HepG2 (cell line): ENCODE results near the gene UBXN1. TPM values are rescaled to one million over a fixed set of nuclear protein-coding genes. Genes with fewer than 3 reads are reported as not detected.

Experiments
- HIVEP1 ChIP-seq: sonication (generic); formaldehyde crosslinking; IDR thresholded peaks from 2 replicates; pipeline ENCODE4 v1.4.0; 2020; ENCODE audit warnings: mild to moderate bottlenecking, missing genetic modification reagents
- NAIF1 ChIP-seq: sonication (generic); formaldehyde crosslinking; IDR thresholded peaks from 2 replicates; pipeline ENCODE4 v1.5.0; 2020; ENCODE audit warnings: mild to moderate bottlenecking, missing genetic modification reagents, borderline replicate concordance
- NFE2L2 ChIP-seq: fragments of 150-350 bp; IDR thresholded peaks from 2 replicates; pipeline ENCODE4 v1.6.1; 2014; ENCODE audit warnings: low read length
- ONECUT2 ChIP-seq: sonication (generic); formaldehyde crosslinking; IDR thresholded peaks from 2 replicates; pipeline ENCODE4 v1.4.0; 2020; ENCODE audit warnings: missing genetic modification reagents
- RFXAP ChIP-seq: sonication (generic); formaldehyde crosslinking; IDR thresholded peaks from 2 replicates; pipeline ENCODE4 v1.4.0; 2020; ENCODE audit warnings: missing genetic modification reagents, borderline replicate concordance
- YEATS2 ChIP-seq: sonication (generic); formaldehyde crosslinking; IDR thresholded peaks from 2 replicates; pipeline ENCODE4 v1.4.0; 2020; ENCODE audit warnings: missing genetic modification reagents, borderline replicate concordance
- ZEB1 ChIP-seq: IDR thresholded peaks from 2 replicates; pipeline ENCODE4 v1.6.1; 2012; ENCODE audit warnings: mild to moderate bottlenecking, low read depth, inconsistent platforms; ENCODE audit not compliant: insufficient replicate concordance
- ZNF263 ChIP-seq: sonication (generic); formaldehyde crosslinking; IDR thresholded peaks from 2 replicates; pipeline ENCODE4 v1.4.0; 2020; ENCODE audit warnings: missing genetic modification reagents
- ZNF331 ChIP-seq: sonication (generic); formaldehyde crosslinking; IDR thresholded peaks from 2 replicates; pipeline ENCODE4 v1.4.0; 2020; ENCODE audit warnings: missing genetic modification reagents
- ZNF570 ChIP-seq: sonication (generic); formaldehyde crosslinking; IDR thresholded peaks from 2 replicates; pipeline ENCODE4 v1.4.0; 2020; ENCODE audit warnings: mild to moderate bottlenecking, missing genetic modification reagents, borderline replicate concordance
- ZNF841 ChIP-seq: sonication (generic); formaldehyde crosslinking; IDR thresholded peaks from 2 replicates; pipeline ENCODE4 v1.8.1; 2023; ENCODE audit warnings: missing genetic modification reagents, borderline replicate concordance
- polyA plus RNA-seq, 8 experiments: library from polyadenylated mRNA; depleted of rRNA in 3 of 8; stranded (reverse) in 7 of 8; unstranded in 1 of 8; fragments of >200 nt; fragmentation: Illumina TruSeq in 4 of 8; extraction: Trizol in 4 of 8; gene quantifications; 2 replicates each; pipeline versions ENCODE4 v1.2.1 to v1.2.3, GENCODE V29; 2011 to 2016; ENCODE audit warnings: low read depth in 4 of 8, missing spikeins in 1 of 8, mixed read lengths in 1 of 8; ENCODE audit not compliant: insufficient read depth in 1 of 8
- total RNA-seq, 5 experiments: library from RNA; depleted of rRNA; stranded (reverse); fragments of >200 nt; fragmentation: Illumina TruSeq; extraction: Trizol; gene quantifications; 2 replicates each; pipeline ENCODE4 v1.2.3, GENCODE V29; 2016; ENCODE audit warnings: low read depth in 1 of 5
- TF ChIP-seq, protein P1 (sequence below): IDR thresholded peaks from 2 replicates; pipeline ENCODE4 v1.6.1; 2012; ENCODE audit warnings: inconsistent platforms
- TF ChIP-seq, protein P2 (sequence below): sonication (generic); formaldehyde crosslinking; IDR thresholded peaks from 2 replicates; pipeline ENCODE4 v1.4.0; 2020; ENCODE audit warnings: mild to moderate bottlenecking, missing genetic modification reagents
- TF ChIP-seq, protein P3 (sequence below): sonication (generic); formaldehyde crosslinking; IDR thresholded peaks from 2 replicates; pipeline ENCODE4 v1.4.0; 2020; ENCODE audit warnings: missing genetic modification reagents
- TF ChIP-seq, protein P4 (sequence below): sonication (generic); formaldehyde crosslinking; IDR thresholded peaks from 2 replicates; pipeline ENCODE4 v1.5.0; 2020; ENCODE audit warnings: missing genetic modification reagents
- TF ChIP-seq, protein P5 (sequence below), 2 experiments: IDR thresholded peaks; 2 replicates each; pipeline ENCODE4 v1.6.1; 2011 to 2012; ENCODE audit warnings: low read length in 2 of 2, borderline replicate concordance in 1 of 2, low read depth in 1 of 2, mild to moderate bottlenecking in 1 of 2, moderate library complexity in 1 of 2
- TF ChIP-seq, protein P6 (sequence below): sonication (generic); formaldehyde crosslinking; IDR thresholded peaks from 2 replicates; pipeline ENCODE4 v1.5.1; 2020; ENCODE audit warnings: missing genetic modification reagents, mild to moderate bottlenecking, borderline replicate concordance

UBXN1 gene
- total and polyA plus RNA-seq, 2 of the 13 experiments (the other 11 are each of a cell fraction or from before 2014, with no cell fraction given) = 47.5 to 52.4 TPM

DNA sequence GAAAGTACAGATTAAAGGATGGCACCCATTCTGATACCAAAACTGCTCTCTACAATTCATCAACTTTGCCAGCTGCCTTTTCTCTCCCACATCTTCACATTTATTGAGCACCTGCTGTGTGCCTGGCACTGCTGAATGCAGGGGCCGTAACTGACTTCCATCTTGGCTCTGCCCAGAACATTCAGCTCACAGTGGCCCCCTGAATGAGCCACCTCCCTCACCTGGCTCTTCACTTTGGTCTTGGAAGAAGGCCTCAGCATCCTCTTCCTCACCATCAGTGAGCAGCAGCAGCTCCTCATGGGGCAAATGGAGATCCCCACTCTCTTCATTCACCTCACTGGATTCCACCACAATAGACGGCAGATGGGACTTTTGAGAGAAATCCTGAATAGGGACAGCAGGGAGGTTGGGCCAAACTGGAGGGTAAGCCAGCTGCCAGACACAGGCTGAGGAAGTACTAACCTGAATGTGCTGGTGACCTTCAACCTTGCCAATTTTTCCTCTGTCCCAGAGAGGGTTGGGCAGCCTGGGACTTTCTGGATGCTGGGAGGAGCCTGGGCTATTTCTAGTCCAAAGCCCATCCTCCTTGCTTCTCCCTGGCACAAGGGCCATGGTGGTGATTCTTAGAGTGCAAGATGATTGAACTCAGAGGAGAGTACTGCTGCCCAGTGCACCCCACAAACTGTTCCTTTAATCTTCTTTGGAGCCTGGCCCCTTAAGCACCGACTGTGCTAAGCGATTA, 9.3 kb downstream of the UBXN1 start (continued):
- TF ChIP-seq, protein P1, sequence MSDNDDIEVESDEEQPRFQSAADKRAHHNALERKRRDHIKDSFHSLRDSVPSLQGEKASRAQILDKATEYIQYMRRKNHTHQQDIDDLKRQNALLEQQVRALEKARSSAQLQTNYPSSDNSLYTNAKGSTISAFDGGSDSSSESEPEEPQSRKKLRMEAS = 0 out of 2 replicates have a peak, but pooled peaks have one; percentile 10
- TF ChIP-seq NAIF1 (no peak), ZNF331 (CRISPR knock-in tag) (no peak), RFXAP (CRISPR knock-in tag) (no peak), ZNF570 (CRISPR knock-in tag) (no peak), NFE2L2 (no peak), HIVEP1 (no peak), ZNF841 (CRISPR knock-in tag) (no peak), YEATS2 (no peak), ONECUT2 (no peak), ZNF263 (0 out of 2 replicates have a peak, but pooled peaks have one; percentile 24), ZEB1 (no peak)
- TF ChIP-seq, protein P2, sequence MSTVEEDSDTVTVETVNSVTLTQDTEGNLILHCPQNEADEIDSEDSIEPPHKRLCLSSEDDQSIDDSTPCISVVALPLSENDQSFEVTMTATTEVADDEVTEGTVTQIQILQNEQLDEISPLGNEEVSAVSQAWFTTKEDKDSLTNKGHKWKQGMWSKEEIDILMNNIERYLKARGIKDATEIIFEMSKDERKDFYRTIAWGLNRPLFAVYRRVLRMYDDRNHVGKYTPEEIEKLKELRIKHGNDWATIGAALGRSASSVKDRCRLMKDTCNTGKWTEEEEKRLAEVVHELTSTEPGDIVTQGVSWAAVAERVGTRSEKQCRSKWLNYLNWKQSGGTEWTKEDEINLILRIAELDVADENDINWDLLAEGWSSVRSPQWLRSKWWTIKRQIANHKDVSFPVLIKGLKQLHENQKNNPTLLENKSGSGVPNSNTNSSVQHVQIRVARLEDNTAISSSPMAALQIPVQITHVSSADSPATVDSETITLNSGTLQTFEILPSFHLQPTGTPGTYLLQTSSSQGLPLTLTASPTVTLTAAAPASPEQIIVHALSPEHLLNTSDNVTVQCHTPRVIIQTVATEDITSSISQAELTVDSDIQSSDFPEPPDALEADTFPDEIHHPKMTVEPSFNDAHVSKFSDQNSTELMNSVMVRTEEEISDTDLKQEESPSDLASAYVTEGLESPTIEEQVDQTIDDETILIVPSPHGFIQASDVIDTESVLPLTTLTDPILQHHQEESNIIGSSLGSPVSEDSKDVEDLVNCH (CRISPR knock-in tag) = no peak
- TF ChIP-seq, protein P3, sequence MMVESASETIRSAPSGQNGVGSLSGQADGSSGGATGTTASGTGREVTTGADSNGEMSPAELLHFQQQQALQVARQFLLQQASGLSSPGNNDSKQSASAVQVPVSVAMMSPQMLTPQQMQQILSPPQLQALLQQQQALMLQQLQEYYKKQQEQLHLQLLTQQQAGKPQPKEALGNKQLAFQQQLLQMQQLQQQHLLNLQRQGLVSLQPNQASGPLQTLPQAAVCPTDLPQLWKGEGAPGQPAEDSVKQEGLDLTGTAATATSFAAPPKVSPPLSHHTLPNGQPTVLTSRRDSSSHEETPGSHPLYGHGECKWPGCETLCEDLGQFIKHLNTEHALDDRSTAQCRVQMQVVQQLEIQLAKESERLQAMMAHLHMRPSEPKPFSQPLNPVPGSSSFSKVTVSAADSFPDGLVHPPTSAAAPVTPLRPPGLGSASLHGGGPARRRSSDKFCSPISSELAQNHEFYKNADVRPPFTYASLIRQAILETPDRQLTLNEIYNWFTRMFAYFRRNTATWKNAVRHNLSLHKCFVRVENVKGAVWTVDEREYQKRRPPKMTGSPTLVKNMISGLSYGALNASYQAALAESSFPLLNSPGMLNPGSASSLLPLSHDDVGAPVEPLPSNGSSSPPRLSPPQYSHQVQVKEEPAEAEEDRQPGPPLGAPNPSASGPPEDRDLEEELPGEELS (CRISPR knock-in tag) = no peak
- TF ChIP-seq, protein P4, sequence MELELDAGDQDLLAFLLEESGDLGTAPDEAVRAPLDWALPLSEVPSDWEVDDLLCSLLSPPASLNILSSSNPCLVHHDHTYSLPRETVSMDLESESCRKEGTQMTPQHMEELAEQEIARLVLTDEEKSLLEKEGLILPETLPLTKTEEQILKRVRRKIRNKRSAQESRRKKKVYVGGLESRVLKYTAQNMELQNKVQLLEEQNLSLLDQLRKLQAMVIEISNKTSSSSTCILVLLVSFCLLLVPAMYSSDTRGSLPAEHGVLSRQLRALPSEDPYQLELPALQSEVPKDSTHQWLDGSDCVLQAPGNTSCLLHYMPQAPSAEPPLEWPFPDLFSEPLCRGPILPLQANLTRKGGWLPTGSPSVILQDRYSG = no peak
- TF ChIP-seq, protein P5, sequence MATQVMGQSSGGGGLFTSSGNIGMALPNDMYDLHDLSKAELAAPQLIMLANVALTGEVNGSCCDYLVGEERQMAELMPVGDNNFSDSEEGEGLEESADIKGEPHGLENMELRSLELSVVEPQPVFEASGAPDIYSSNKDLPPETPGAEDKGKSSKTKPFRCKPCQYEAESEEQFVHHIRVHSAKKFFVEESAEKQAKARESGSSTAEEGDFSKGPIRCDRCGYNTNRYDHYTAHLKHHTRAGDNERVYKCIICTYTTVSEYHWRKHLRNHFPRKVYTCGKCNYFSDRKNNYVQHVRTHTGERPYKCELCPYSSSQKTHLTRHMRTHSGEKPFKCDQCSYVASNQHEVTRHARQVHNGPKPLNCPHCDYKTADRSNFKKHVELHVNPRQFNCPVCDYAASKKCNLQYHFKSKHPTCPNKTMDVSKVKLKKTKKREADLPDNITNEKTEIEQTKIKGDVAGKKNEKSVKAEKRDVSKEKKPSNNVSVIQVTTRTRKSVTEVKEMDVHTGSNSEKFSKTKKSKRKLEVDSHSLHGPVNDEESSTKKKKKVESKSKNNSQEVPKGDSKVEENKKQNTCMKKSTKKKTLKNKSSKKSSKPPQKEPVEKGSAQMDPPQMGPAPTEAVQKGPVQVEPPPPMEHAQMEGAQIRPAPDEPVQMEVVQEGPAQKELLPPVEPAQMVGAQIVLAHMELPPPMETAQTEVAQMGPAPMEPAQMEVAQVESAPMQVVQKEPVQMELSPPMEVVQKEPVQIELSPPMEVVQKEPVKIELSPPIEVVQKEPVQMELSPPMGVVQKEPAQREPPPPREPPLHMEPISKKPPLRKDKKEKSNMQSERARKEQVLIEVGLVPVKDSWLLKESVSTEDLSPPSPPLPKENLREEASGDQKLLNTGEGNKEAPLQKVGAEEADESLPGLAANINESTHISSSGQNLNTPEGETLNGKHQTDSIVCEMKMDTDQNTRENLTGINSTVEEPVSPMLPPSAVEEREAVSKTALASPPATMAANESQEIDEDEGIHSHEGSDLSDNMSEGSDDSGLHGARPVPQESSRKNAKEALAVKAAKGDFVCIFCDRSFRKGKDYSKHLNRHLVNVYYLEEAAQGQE (IDR thresholded peaks at IDR 0.05; ENCODE audit: borderline replicate concordance in 1 of 2, low read depth in 1 of 2, low read length in 2 of 2) = no peak
- TF ChIP-seq, protein P6, sequence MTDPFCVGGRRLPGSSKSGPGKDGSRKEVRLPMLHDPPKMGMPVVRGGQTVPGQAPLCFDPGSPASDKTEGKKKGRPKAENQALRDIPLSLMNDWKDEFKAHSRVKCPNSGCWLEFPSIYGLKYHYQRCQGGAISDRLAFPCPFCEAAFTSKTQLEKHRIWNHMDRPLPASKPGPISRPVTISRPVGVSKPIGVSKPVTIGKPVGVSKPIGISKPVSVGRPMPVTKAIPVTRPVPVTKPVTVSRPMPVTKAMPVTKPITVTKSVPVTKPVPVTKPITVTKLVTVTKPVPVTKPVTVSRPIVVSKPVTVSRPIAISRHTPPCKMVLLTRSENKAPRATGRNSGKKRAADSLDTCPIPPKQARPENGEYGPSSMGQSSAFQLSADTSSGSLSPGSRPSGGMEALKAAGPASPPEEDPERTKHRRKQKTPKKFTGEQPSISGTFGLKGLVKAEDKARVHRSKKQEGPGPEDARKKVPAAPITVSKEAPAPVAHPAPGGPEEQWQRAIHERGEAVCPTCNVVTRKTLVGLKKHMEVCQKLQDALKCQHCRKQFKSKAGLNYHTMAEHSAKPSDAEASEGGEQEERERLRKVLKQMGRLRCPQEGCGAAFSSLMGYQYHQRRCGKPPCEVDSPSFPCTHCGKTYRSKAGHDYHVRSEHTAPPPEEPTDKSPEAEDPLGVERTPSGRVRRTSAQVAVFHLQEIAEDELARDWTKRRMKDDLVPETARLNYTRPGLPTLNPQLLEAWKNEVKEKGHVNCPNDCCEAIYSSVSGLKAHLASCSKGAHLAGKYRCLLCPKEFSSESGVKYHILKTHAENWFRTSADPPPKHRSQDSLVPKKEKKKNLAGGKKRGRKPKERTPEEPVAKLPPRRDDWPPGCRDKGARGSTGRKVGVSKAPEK (CRISPR knock-in tag) = no peak
